ENCODE results near the gene ALOX5.
"Not testable (repeated sequence)": the region's sequence is repeated elsewhere in the genome, so short reads cannot be mapped to it uniquely, and the experiment has no call there.

Gene ALOX5

GRCh38 chr10:45470098-45471012 is 96.3 kb downstream of the ALOX5 start:
- DNase-seq = no peak

GRCh38 chr10:45471059-45471458 is 97.0 kb downstream of the ALOX5 start:
- DNase-seq = no peak

GRCh38 chr10:45471531-45472310 is 97.7 kb downstream of the ALOX5 start:
- no peak for DNase-seq

GRCh38 chr10:45473126-45473525 is 99.1 kb downstream of the ALOX5 start:
- no peak for DNase-seq

GRCh38 chr10:45476559-45476958 is 102.5 kb downstream of the ALOX5 start:
- no peak for DNase-seq

GRCh38 chr10:45480294-45480693 is 106.3 kb downstream of the ALOX5 start:
- no peak for DNase-seq

- not testable (repeated sequence) for DNase-seq
These were observed 107.1 kb downstream of the ALOX5 start for GRCh38 chr10:45481100-45481499.

GRCh38 chr10:45483002-45483401 is 109.0 kb downstream of the ALOX5 start:
- DNase-seq = no peak

GRCh38 chr10:45487735-45488134 is 113.7 kb downstream of the ALOX5 start:
- DNase-seq = no peak

GRCh38 chr10:45488365-45488764 is 114.3 kb downstream of the ALOX5 start:
- no peak for DNase-seq

- no peak for DNase-seq
These were observed 116.3 kb downstream of the ALOX5 start for GRCh38 chr10:45490277-45490676.

- DNase-seq = no peak
These were observed 117.0 kb downstream of the ALOX5 start for GRCh38 chr10:45491061-45491460.

Data from fibroblast of upper back skin (primary cell).